Measurements from ENCODE around the gene YBX1.

YBX1 gene

DNA sequence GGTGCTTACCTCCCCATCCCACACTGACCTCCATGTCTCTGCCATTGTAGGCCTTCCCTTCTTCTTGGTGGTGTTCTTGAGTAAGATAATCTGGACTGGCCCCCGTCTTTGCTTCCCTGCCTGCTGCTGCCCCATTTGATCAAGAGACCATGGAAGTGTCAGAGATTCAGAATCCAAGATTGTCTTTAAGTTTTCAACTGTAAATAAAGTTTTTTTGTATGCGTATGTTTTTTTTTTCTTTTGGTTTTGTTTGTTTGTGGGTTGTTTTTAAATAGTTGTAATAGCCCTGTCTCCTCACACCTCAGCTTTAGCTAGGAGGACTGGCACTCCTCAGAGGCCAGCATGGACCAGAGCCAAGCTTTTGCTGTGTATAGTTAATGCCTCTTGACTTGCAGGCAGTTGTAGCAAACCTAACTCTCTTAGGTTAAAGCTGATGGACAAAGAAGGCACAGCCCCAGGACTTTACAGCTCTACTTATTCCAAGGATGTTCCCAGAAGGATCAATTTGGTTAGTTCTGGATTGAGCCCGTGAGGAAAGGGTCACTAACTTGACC lies 5.6 kb upstream of the YBX1 start:
- CTCF ChIA-PET = no interaction called here
- POLR2A ChIA-PET = no interaction called here
- H3K4me1 ChIP-seq (ENCODE audit: control insufficient read depth, insufficient read depth, low read length) = no peaks in the 10 kb centered on the region
- no peak overlapping the region for H3K27ac ChIP-seq (ENCODE audit: extremely low read depth, low read depth, low read length)
- TF ChIP-seq SP3 (tag by site-specific recombination; IDR thresholded peaks at IDR 0.05) (no peak), GFI1B (tag by site-specific recombination; IDR thresholded peaks at IDR 0.05) (no peak), ZNF354C (tag by site-specific recombination; IDR thresholded peaks at IDR 0.05; ENCODE audit: borderline replicate concordance, low read depth) (no peak), ZBTB11 (tag by site-specific recombination; conservative IDR thresholded peaks at IDR 0.05; ENCODE audit: low read depth) (no peak), KLF10 (tag by site-specific recombination; IDR thresholded peaks at IDR 0.05) (no peak), PRDM4 (tag by site-specific recombination; IDR thresholded peaks at IDR 0.05) (no peak), ZNF704 (tag by site-specific recombination; IDR thresholded peaks at IDR 0.05) (no peak), SP7 (tag by site-specific recombination; IDR thresholded peaks at IDR 0.05) (no peak), WT1 (tag by site-specific recombination; IDR thresholded peaks at IDR 0.05) (no peak), ZNF791 (tag by site-specific recombination; IDR thresholded peaks at IDR 0.05) (no peak), ZNF248 (tag by site-specific recombination; IDR thresholded peaks at IDR 0.05) (no peak), PBX3 (CRISPR knock-in tag; IDR thresholded peaks at IDR 0.05) (no peak), ZNF426 (tag by site-specific recombination; IDR thresholded peaks at IDR 0.05) (no peak), ZNF184 (tag by site-specific recombination; IDR thresholded peaks at IDR 0.05) (no peak)
- TF ChIP-seq, protein P1, sequence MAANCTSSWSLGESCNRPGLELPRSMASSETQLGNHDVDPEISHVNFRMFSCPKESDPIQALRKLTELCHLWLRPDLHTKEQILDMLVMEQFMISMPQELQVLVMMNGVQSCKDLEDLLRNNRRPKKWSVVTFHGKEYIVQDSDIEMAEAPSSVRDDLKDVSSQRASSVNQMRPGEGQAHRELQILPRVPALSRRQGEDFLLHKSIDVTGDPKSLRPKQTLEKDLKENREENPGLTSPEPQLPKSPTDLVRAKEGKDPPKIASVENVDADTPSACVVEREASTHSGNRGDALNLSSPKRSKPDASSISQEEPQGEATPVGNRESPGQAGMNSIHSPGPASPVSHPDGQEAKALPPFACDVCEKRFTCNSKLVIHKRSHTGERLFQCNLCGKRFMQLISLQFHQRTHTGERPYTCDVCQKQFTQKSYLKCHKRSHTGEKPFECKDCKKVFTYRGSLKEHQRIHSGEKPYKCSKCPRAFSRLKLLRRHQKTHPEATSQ (tag by site-specific recombination; IDR thresholded peaks at IDR 0.05) = no peak
- TF ChIP-seq, protein P2, sequence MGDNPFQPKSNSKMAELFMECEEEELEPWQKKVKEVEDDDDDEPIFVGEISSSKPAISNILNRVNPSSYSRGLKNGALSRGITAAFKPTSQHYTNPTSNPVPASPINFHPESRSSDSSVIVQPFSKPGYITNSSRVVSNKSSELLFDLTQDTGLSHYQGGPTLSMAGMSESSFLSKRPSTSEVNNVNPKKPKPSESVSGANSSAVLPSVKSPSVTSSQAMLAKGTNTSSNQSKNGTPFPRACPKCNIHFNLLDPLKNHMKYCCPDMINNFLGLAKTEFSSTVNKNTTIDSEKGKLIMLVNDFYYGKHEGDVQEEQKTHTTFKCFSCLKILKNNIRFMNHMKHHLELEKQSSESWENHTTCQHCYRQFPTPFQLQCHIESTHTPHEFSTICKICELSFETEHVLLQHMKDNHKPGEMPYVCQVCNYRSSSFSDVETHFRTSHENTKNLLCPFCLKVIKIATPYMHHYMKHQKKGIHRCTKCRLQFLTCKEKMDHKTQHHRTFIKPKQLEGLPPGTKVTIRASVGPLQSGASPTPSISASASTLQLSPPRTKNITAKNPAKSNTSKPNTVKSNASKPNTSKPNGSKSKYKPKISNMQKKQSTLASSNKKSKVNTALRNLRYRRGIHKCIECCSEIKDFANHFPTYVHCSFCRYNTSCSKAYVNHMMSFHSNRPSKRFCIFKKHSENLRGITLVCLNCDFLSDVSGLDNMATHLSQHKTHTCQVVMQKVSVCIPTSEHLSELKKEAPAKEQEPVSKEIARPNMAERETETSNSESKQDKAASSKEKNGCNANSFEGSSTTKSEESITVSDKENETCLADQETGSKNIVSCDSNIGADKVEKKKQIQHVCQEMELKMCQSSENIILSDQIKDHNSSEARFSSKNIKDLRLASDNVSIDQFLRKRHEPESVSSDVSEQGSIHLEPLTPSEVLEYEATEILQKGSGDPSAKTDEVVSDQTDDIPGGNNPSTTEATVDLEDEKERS (tag by site-specific recombination; IDR thresholded peaks at IDR 0.05) = no peak
- TF ChIP-seq, protein P3, sequence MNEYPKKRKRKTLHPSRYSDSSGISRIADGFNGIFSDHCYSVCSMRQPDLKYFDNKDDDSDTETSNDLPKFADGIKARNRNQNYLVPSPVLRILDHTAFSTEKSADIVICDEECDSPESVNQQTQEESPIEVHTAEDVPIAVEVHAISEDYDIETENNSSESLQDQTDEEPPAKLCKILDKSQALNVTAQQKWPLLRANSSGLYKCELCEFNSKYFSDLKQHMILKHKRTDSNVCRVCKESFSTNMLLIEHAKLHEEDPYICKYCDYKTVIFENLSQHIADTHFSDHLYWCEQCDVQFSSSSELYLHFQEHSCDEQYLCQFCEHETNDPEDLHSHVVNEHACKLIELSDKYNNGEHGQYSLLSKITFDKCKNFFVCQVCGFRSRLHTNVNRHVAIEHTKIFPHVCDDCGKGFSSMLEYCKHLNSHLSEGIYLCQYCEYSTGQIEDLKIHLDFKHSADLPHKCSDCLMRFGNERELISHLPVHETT (tag by site-specific recombination; IDR thresholded peaks at IDR 0.05) = no peak
- TF ChIP-seq, protein P4, sequence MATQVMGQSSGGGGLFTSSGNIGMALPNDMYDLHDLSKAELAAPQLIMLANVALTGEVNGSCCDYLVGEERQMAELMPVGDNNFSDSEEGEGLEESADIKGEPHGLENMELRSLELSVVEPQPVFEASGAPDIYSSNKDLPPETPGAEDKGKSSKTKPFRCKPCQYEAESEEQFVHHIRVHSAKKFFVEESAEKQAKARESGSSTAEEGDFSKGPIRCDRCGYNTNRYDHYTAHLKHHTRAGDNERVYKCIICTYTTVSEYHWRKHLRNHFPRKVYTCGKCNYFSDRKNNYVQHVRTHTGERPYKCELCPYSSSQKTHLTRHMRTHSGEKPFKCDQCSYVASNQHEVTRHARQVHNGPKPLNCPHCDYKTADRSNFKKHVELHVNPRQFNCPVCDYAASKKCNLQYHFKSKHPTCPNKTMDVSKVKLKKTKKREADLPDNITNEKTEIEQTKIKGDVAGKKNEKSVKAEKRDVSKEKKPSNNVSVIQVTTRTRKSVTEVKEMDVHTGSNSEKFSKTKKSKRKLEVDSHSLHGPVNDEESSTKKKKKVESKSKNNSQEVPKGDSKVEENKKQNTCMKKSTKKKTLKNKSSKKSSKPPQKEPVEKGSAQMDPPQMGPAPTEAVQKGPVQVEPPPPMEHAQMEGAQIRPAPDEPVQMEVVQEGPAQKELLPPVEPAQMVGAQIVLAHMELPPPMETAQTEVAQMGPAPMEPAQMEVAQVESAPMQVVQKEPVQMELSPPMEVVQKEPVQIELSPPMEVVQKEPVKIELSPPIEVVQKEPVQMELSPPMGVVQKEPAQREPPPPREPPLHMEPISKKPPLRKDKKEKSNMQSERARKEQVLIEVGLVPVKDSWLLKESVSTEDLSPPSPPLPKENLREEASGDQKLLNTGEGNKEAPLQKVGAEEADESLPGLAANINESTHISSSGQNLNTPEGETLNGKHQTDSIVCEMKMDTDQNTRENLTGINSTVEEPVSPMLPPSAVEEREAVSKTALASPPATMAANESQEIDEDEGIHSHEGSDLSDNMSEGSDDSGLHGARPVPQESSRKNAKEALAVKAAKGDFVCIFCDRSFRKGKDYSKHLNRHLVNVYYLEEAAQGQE (tag by site-specific recombination; IDR thresholded peaks at IDR 0.05) = no peak
- peaks cover 4 to 54% of the 10 kb centered on the region in 2 experiments; a peak in 2 of 3 replicates for H3K36me3 ChIP-seq (ENCODE audit: control insufficient read depth in 2 of 2, insufficient read depth in 1 of 2, low read length in 2 of 2)
- no peak overlapping the region for H3K4me3 ChIP-seq (ENCODE audit: low read depth, low read length)
- H3K9me3 ChIP-seq (ENCODE audit: control insufficient read depth, insufficient read depth, low read depth, low read length) = no peaks in the 10 kb centered on the region

All from HEK293 (cell line).